Esophagus mucosa (tissue), 1 donor: ENCODE data around the gene PLEKHA1. TPM values are rescaled to one million over a fixed set of nuclear protein-coding genes. Genes with fewer than 3 reads are reported as not detected.

ENCODE experiments used
- ATAC-seq: fragments of 200-7000 bp; cut with Tn5 transposase; one replicate; pipeline ENCODE4 v1.9.1; 2020
- total RNA-seq: library from RNA; stranded (reverse); gene quantifications from one replicate; pipeline ENCODE4 v1.2.4, GENCODE V29; 2023
- donor health status: DM: yes; HTN: yes; CAD: no.

Gene PLEKHA1
- total RNA-seq, 1 donor from 2014 or later = 39.5 TPM

DNA sequence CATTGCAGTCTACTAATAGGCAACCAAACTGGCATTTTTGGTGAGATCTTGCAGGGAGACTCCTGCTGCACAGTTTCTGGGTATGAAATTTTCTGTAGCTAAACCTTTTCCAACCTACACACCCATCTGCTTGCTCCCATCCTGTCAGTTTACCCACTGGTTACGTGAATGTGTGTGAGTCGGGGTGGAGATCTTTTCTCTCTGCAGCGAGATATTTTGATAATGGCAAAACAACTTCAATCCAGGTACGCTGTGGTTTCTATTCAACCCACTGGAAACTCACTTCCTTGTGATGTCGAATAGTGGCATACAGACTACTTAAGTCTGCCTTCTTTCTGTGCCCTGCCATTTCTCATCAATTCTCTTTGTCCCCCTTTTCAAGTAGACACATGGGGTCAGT, 4.5 kb downstream of the PLEKHA1 start:
- ATAC-seq = no peak

DNA sequence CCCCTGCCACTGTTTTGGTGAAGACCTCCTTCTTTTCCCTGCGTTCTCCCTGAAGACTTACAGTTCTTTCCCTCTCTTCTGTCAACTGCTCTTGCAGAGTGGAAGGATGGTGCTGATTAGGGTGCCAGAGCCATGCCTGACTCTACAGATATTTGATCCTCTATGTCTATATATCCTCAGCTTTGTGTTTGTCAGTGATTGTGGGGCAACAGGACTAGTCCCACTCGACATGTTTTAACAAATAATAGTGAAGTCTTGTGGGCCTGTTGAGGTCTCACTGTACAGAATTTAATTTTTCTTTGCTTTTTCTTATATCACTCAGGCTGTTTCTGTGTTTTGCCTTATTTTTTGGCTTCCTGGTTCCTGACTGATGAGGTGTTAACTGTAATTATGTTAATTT, 5.0 kb downstream of the PLEKHA1 start:
- ATAC-seq = no peak

DNA sequence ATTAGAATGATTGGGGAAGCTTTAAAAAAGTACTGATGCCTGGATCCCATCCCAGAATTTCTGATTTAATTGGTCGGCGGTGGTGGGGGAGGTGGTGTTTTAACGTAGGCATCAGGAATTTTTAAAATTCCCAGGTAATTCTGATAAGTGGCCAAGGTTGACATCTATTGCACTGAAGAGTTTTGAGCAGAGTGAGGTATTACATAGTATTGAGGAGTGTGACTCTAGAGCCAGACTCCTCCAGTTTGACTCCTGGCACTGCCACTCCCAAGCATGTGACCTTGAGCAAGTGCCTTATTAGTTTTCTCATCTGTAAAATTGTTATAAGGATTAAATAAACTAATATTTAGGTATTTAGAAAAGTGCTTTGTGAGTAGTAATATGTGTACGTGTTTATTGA, 6.2 kb downstream of the PLEKHA1 start:
- no peak for ATAC-seq

DNA sequence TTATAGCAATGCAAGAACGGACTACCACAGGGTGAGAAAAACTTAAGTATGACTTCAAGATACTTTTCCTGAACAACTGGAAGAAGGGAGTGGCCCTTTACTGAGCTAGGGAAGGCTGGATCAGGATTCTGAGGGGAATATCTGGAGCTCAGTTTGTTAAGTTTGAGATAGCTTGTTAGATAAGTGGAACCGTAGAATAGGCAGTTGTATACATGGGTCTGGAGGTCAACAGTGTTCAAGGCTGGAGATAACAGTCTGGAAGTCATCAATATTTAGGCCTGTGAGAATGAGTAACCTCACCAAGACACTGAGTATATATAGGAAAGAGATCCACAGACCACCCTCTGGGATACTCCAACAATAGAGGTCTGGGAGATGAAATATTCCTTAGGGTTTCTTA, 7.2 kb downstream of the PLEKHA1 start:
- ATAC-seq = no peak

DNA sequence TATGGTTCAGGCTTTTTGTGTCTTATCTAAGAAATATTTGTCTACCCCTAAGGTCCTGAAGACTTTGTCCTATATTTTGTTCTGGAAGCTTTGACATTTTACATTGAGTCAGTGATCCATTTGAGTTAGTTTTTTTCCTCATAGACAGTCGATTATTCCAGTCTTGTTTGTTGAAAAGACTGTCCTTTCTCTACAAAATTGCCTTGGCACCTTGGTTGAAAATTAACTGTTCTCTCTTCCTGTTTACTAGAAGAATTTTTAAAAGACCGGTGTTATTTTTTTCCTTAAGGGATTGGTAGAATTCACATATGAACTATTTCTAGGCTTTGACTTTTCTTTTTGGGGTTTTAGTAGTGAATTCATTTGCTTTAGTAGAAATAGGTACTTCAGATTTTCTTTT, 12.0 kb downstream of the PLEKHA1 start:
- no peak for ATAC-seq

- no peak for ATAC-seq
These were observed 13.1 kb downstream of the PLEKHA1 start for GRCh38 chr10:122387572-122387971.

GRCh38 chr10:122388287-122388997, 13.9 kb downstream of the PLEKHA1 start:
- ATAC-seq = no peak

GRCh38 chr10:122390271-122390670, 15.8 kb downstream of the PLEKHA1 start:
- ATAC-seq = no peak

DNA sequence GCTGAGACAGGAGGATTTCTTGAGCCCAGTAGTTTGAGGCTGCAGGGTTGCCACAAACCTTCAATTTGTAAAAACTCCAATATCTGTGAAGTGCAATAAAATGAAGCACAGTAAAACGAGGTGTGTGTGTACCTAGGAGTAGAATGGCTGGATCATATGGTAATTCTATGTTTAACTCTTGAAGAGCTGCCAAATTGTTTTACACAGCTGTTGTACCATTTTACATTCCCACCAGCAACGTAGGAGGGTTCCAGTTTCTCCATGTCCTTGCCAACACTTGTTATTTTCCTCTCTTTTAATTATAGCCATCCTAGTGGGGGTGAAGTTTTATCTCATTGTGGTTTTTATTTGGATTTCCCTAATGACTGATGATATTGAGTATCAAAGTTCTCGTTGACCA, 16.2 kb downstream of the PLEKHA1 start:
- no peak for ATAC-seq

DNA sequence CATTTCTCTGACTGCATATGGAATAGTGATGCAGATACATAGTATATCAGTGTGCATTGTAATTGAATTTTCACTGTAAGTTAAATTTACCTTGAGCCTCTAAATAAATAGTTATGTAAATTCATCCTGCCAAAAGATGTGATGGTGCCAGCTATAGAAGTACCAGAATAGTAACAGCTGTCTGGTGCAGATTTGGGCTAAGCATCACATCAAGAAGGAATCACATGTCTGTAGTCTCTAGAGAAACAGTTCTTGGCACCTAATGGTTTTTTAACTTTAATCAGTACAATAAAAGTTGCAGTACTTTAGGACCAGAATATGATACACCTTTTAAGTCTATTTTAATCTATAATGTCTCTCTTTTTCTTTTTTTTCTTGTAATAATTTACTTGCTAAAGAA, 17.4 kb downstream of the PLEKHA1 start:
- ATAC-seq = no peak

DNA sequence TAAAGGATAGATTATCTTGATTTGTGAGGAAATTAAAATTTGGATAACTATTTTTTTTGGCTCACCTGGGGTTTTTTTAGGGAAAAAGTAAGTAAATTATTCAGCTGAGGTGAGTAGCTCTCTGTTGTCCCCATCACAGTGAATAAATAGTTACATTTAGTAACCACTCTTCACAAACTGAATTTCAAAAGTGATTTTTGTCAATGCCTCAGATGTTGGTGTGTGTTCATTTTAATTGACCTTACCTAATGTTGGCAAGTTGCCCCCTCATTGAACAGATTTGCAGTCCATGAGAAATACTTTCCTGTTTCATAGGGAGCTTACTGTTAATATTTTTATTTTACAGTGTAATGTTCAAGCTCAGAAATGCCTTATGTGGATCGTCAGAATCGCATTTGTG, 18.3 kb downstream of the PLEKHA1 start:
- ATAC-seq = no peak

DNA sequence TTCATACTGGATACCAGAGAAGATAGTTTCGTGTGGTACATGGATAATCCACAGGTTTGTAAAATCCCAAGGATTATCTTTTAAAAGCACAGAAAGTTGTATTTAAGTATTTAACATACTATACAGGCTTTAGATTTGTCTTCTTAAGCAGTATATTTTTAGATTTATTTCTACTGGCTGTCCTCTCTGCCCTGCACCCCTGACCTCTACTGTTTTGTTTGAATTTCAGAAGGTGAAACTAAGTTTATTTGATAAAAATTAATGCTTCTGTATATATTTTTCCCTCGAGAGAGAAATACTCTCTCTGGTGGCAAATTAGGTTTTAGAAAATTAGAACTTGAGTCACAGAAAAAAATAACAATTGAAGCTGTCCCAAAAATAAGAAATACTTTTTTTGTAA, 18.8 kb downstream of the PLEKHA1 start:
- no peak for ATAC-seq

GRCh38 chr10:122402548-122403131, 28.1 kb downstream of the PLEKHA1 start:
- no peak for ATAC-seq

DNA sequence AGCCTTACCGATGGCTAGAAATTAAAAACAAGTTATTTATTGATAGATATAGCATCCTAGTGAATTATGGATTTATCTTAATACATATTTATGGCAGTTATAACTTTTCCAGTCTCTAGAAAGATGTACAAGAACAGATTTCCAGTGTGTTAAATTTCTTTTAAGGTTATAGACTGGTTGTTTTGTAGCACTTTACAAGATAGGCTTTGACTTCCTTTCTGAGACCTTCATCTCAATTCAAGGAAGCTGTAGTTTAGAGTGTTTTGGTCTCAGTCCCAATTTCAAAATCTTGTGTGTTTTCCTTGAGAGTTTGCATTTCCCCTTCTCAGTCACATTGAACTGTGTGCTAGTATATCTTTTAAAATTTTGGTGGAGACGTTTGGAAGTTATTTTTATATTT, 30.1 kb downstream of the PLEKHA1 start:
- no peak for ATAC-seq

GRCh38 chr10:122407375-122408125, 33.0 kb downstream of the PLEKHA1 start:
- no peak for ATAC-seq

DNA sequence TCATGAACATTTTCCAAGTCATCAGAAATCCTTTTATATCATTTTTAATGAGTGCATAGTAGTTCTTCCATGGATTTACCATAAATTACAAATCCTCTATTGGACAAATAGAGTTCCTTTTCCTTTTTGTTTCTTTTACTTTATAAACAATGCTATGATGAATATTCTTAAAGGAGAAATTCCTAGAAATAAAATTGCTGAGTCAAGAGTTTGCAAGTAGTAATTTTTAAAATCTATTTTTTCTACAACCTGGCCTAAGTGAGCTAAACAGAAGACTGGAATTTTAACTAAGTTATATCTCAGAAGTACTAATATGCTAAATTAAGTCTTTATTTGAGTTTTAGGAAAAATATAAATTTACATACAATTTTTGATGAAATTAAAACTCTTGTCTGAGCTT, 38.8 kb downstream of the PLEKHA1 start:
- ATAC-seq = no peak

GRCh38 chr10:122417667-122418066, 43.2 kb downstream of the PLEKHA1 start:
- ATAC-seq = no peak

DNA sequence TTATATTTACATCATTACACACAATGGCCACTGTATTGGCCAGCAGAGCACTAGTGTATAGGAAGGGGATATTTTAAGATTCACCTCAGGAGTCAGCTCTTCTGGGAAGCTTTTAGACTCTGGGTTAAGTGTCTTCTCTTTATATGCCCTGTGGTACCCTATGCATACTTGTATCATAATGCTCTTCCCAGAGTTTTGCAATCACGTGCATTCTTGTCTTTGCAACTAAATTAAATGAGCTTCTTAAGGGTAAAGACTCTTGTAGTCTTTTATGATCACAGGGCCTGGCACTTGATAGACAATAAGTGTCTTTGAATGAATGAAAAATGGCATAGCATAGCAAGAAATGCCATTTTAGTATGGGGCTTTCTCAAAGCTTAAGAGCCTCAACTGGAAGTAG, 44.5 kb downstream of the PLEKHA1 start:
- ATAC-seq = no peak

DNA sequence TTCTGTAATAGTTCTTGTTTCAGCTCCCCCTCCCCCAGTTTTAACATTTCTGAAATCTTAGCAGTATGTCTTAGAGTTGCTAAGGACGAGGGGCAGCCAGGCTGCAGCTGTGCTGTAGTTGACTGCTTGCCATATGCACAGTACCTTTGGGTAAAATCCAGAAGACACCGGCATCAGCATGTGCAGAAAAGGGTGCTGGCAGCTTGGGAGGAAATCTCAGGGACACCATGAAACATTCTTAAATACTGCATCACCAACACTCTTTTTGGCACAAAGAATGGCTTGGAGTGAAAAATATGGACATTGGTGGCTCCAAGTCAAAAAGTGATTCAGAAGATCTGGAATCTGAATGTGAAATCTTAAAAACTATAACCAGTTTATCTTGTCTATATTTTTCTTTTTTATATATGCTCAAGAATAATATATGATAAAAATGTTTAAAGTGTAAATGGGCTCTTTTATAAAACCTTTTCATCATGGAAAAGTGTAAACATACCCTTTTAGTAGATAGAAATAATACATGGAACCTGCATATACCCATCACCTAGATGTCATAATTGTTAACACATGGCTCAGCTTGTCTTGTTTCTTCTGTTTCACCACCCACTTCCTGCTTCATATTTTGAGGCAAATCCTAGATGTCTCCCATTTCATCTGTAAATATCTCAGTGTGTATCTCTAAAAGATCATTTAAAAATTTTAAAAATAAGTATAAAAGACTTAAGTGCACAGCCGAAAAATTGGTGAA, 45.5 kb downstream of the PLEKHA1 start:
- no peak for ATAC-seq

- ATAC-seq = no peak
These were observed 46.1 kb downstream of the PLEKHA1 start for GRCh38 chr10:122420624-122421007.

DNA sequence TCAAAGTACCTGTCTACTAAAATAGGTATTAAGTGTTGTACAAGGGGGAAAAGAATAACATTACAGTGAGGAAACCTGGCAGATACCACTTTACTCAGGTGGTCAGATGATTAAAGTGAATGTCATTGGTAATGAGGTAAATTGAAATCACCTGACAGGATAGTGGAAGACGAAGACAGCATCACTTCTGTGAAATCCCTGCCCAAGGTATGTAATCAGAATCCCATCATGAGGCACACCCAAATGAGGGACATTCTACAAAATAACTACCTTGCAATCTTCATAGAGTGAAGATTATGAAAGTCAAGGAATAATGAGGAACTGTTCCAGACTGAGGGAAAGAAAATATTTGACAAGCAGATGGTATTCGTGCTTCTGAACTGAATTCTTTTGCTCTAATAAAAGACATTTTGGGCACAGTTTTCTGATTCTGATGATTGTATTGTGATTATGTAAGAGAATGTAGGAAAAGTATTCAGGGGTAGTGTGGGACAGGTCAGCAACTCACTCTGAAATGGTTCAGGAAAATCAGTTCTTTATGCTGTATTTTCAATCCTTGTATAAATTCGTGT, 46.6 kb downstream of the PLEKHA1 start:
- ATAC-seq = no peak

- ATAC-seq = no peak
These were observed 47.2 kb downstream of the PLEKHA1 start for GRCh38 chr10:122421742-122422141.
